HEK293 (cell line): ENCODE measurements around the gene NPR3.

Experiments used
- CTCF ChIA-PET: fragments of 350-600 bp; formaldehyde crosslinking; extraction: SDS; loops from one replicate; lab custom pipeline; 2021; ENCODE audit warnings: antibody characterized with exemption; lab: Yijun Ruan, JAX
- POLR2A ChIA-PET: fragments of 300-600 bp; formaldehyde crosslinking; extraction: SDS; loops from one replicate; lab custom pipeline; 2020; ENCODE audit warnings: antibody characterized with exemption, inconsistent platforms; lab: Yijun Ruan, JAX
- H3K27ac ChIP-seq: fragments of 200-500 bp; sonication (Bioruptor generic); 2 replicates; pipeline ENCODE4 v1.5.1; 2014; ENCODE audit warnings: low read depth, low read length, control low read depth, inconsistent platforms; ENCODE audit errors: extremely low read depth
- H3K36me3 ChIP-seq, 2 experiments: fragments of 200-500 bp in 1 of 2; sonication (Bioruptor generic) in 1 of 2; 1 replicate in 1 of 2; 2 replicates in 1 of 2; pipeline ENCODE4 v1.5.1; 2014 to 2017; ENCODE audit warnings: inconsistent platforms in 2 of 2, low read length in 2 of 2; ENCODE audit not compliant: control insufficient read depth in 2 of 2, insufficient read depth in 1 of 2
- H3K4me1 ChIP-seq: fragments of 200-500 bp; sonication (Bioruptor generic); 2 replicates; pipeline ENCODE4 v1.5.1; 2014; ENCODE audit warnings: mild to moderate bottlenecking, low read length, inconsistent platforms; ENCODE audit not compliant: control insufficient read depth, insufficient read depth
- H3K4me3 ChIP-seq: 2 replicates; pipeline ENCODE4 v1.5.1; 2011; ENCODE audit warnings: low read depth, mild to moderate bottlenecking, control low read depth, low read length, moderate library complexity
- H3K9me3 ChIP-seq: fragments of 200-500 bp; sonication (Bioruptor generic); 2 replicates; pipeline ENCODE4 v1.5.1; 2014; ENCODE audit warnings: low read depth, low read length, inconsistent platforms; ENCODE audit not compliant: control insufficient read depth, insufficient read depth
- KLF10 ChIP-seq: fragments of 450-650 bp; IDR thresholded peaks from 2 replicates; pipeline ENCODE4 v1.5.1; 2018; ENCODE audit warnings: missing biosample characterization, mild to moderate bottlenecking, missing genetic modification characterization
- KLF9 ChIP-seq: fragments of 450-650 bp; formaldehyde crosslinking; IDR thresholded peaks from 2 replicates; pipeline ENCODE4 v1.5.1; 2016; ENCODE audit warnings: missing biosample characterization, missing genetic modification characterization, low read depth
- SCRT2 ChIP-seq: fragments of 450-650 bp; formaldehyde crosslinking; IDR thresholded peaks from 2 replicates; pipeline ENCODE4 v1.5.1; 2016; ENCODE audit warnings: missing biosample characterization, missing genetic modification characterization
- SP2 ChIP-seq: fragments of 450-650 bp; formaldehyde crosslinking; IDR thresholded peaks from 2 replicates; pipeline ENCODE4 v1.5.1; 2016; ENCODE audit warnings: missing biosample characterization, missing genetic modification characterization
- SP3 ChIP-seq: fragments of 450-650 bp; formaldehyde crosslinking; IDR thresholded peaks from 2 replicates; pipeline ENCODE4 v1.5.1; 2016; ENCODE audit warnings: missing biosample characterization, missing genetic modification characterization
- ZBTB17 ChIP-seq: fragments of 450-650 bp; formaldehyde crosslinking; IDR thresholded peaks from 2 replicates; pipeline ENCODE4 v1.5.1; 2016; ENCODE audit warnings: missing biosample characterization, missing genetic modification characterization
- ZBTB20 ChIP-seq: fragments of 450-650 bp; formaldehyde crosslinking; IDR thresholded peaks from 2 replicates; pipeline ENCODE4 v1.5.1; 2016; ENCODE audit warnings: missing biosample characterization, missing genetic modification characterization
- ZBTB21 ChIP-seq: fragments of 450-650 bp; formaldehyde crosslinking; IDR thresholded peaks from 2 replicates; pipeline ENCODE4 v1.5.1; 2017; ENCODE audit warnings: missing biosample characterization, missing genetic modification characterization
- ZNF140 ChIP-seq: fragments of 450-650 bp; formaldehyde crosslinking; IDR thresholded peaks from 2 replicates; pipeline ENCODE4 v1.5.1; 2016; ENCODE audit warnings: missing biosample characterization, missing genetic modification characterization
- ZNF404 ChIP-seq: fragments of 450-650 bp; formaldehyde crosslinking; IDR thresholded peaks from 2 replicates; pipeline ENCODE4 v1.5.1; 2017; ENCODE audit warnings: missing biosample characterization, missing genetic modification characterization
- ZNF561 ChIP-seq: fragments of 450-650 bp; IDR thresholded peaks from 2 replicates; pipeline ENCODE4 v1.5.1; 2018; ENCODE audit warnings: missing biosample characterization, missing genetic modification characterization, borderline replicate concordance
- ZNF654 ChIP-seq: fragments of 450-650 bp; formaldehyde crosslinking; IDR thresholded peaks from 2 replicates; pipeline ENCODE4 v1.5.1; 2016; ENCODE audit warnings: low read depth, missing biosample characterization, missing genetic modification characterization
- ZNF677 ChIP-seq: fragments of 450-650 bp; IDR thresholded peaks from 2 replicates; pipeline ENCODE4 v1.5.0; 2018; ENCODE audit warnings: missing biosample characterization, mild to moderate bottlenecking, missing genetic modification characterization, moderate library complexity
- ZSCAN16 ChIP-seq: fragments of 450-650 bp; formaldehyde crosslinking; IDR thresholded peaks from 2 replicates; pipeline ENCODE4 v1.5.1; 2016; ENCODE audit warnings: missing biosample characterization, missing genetic modification characterization
- ZSCAN5A ChIP-seq: fragments of 450-650 bp; formaldehyde crosslinking; IDR thresholded peaks from 2 replicates; pipeline ENCODE4 v1.5.1; 2016; ENCODE audit warnings: missing biosample characterization, missing genetic modification characterization

The NPR3 gene

GRCh38 chr5:32711681-32712480 lies 760 bp downstream of the NPR3 start:
- H3K27ac ChIP-seq: no peak overlapping the region
- CTCF ChIA-PET: interaction anchor here (0.9 kb wide), 1 partner anchor 90 kb away, joined by 3 read pairs; no protein-coding TSS in a partner anchor

GRCh38 chr5:32712481-32713360 lies 1.6 kb downstream of the NPR3 start:
- POLR2A ChIA-PET: no interaction called here
- Histone ChIP-seq H3K9me3 (no peaks in the 10 kb centered on the region), H3K4me1 (peaks cover 5% of the 10 kb centered on the region; the same call in 1 of the 2 replicates), H3K27ac (no peak overlapping the region), H3K4me3 (no peak overlapping the region), H3K36me3 (no peaks in the 10 kb centered on the region)
- CTCF ChIA-PET: no interaction called here
- TF ChIP-seq KLF9 (tag by site-specific recombination) (no peak), SCRT2 (tag by site-specific recombination) (peak; percentile 51)

More at GRCh38 chr5:32711681-32712480, 760 bp downstream of the NPR3 start:
- H3K4me1 ChIP-seq: peaks cover 5% of the 10 kb centered on the region; the same call in 1 of the 2 replicates
- H3K9me3 ChIP-seq: no peaks in the 10 kb centered on the region
- no peaks in the 10 kb centered on the region for H3K36me3 ChIP-seq
- peak overlapping the region; percentile 10 for H3K4me3 ChIP-seq
- POLR2A ChIA-PET: no interaction called here
- TF ChIP-seq ZNF140: peak; percentile 62; the same call in 1 of the 2 replicates
- TF ChIP-seq ZNF404 (tag by site-specific recombination): no peak

- no peak for TF ChIP-seq ZBTB21 (tag by site-specific recombination)
- TF ChIP-seq ZBTB17 (tag by site-specific recombination): no peak
- TF ChIP-seq ZBTB20 (tag by site-specific recombination): no peak
- TF ChIP-seq ZNF677 (tag by site-specific recombination): no peak
- TF ChIP-seq SP2 (tag by site-specific recombination): no peak
- TF ChIP-seq ZSCAN16 (tag by site-specific recombination): no peak
- no peak for TF ChIP-seq ZNF140
- TF ChIP-seq ZSCAN5A: no peak
- TF ChIP-seq ZNF654 (tag by site-specific recombination): no peak
- no peak for TF ChIP-seq ZNF561 (tag by site-specific recombination)
- no peak for TF ChIP-seq KLF10 (tag by site-specific recombination)
- TF ChIP-seq SP3: no peak
- Histone ChIP-seq H3K4me3 (no peak overlapping the region), H3K4me1 (peaks cover 5% of the 10 kb centered on the region; the same call in 1 of the 2 replicates), H3K9me3 (no peaks in the 10 kb centered on the region), H3K27ac (no peak overlapping the region), H3K36me3 (no peaks in the 10 kb centered on the region)
- ChIA-PET CTCF (no interaction called here), POLR2A (no interaction called here)
Observed at GRCh38 chr5:32713361-32713769, 2.2 kb downstream of the NPR3 start.
